Gastroesophageal sphincter (tissue), 4 donors: ENCODE results near the gene ZNF354C. TPM values are rescaled to one million over a fixed set of nuclear protein-coding genes. Genes with fewer than 3 reads are reported as not detected.

Experiments
- ATAC-seq: fragments of 150-250 bp; one replicate; pipeline ENCODE4 v1.9.1; 2016; ENCODE audit warnings: mild to moderate bottlenecking, moderate library complexity
- H3K27ac ChIP-seq, 4 donors: fragments of 200-600 bp; sonication (generic) in 3 of 4; 1 replicate in 3 of 4; 2 replicates in 1 of 4; pipeline ENCODE4 v1.5.1; 2016 to 2019
- H3K27me3 ChIP-seq: fragments of 200-600 bp; sonication (generic); one replicate; pipeline ENCODE4 v1.5.1; 2019
- H3K36me3 ChIP-seq, 2 donors: fragments of 200-600 bp; sonication (generic); one replicate each; pipeline ENCODE4 v1.5.1; 2019; ENCODE audit warnings: control low read depth in 1 of 2
- H3K4me1 ChIP-seq, 3 donors: fragments of 200-600 bp; sonication (generic); 1 replicate in 2 of 3; 2 replicates in 1 of 3; pipeline ENCODE4 v1.5.1; 2016 to 2019; ENCODE audit warnings: control low read depth in 2 of 3
- H3K4me3 ChIP-seq, 2 donors: fragments of 200-600 bp; sonication (generic); one replicate each; pipeline ENCODE4 v1.5.1; 2019; ENCODE audit warnings: mild to moderate bottlenecking in 1 of 2, moderate library complexity in 1 of 2
- H3K9me3 ChIP-seq, 3 donors: fragments of 200-600 bp; sonication (generic); one replicate each; pipeline ENCODE4 v1.5.1; 2017 to 2019; ENCODE audit warnings: control low read depth in 2 of 3
- EP300 ChIP-seq: sonication (generic); formaldehyde crosslinking; IDR thresholded peaks from one replicate; pipeline ENCODE4 v1.6.1; 2017; ENCODE audit warnings: antibody characterized with exemption, mild to moderate bottlenecking
- POLR2A ChIP-seq, 2 donors: fragments of 450-650 bp; IDR thresholded peaks; one replicate each; pipeline ENCODE4 v1.6.1; 2017; ENCODE audit warnings: antibody characterized with exemption in 2 of 2, mild to moderate bottlenecking in 2 of 2, moderate library complexity in 1 of 2
- POLR2AphosphoS5 ChIP-seq: sonication (generic); formaldehyde crosslinking; IDR thresholded peaks from one replicate; pipeline ENCODE4 v1.6.1; 2017; ENCODE audit warnings: antibody characterized with exemption
- WGBS, 2 donors: methylation state at CpG; one replicate each; pipeline ENCODE4 v1.1.5; 2018; ENCODE audit warnings: low coverage in 1 of 2; 5-methylcytosine and 5-hydroxymethylcytosine counted together
- total RNA-seq, 4 donors: library from RNA; depleted of rRNA; stranded (reverse); fragments of >200 nt; gene quantifications; one replicate each; pipeline ENCODE4 v1.1.0, GENCODE V29; 2016
- TF ChIP-seq, protein P1 (sequence below), 4 experiments: fragments of 200-600 bp in 2 of 4; fragments of 450-650 bp in 2 of 4; sonication (generic) in 1 of 4; IDR thresholded peaks; one replicate each; pipeline ENCODE4 v1.5.1; 2017 to 2019; ENCODE audit warnings: antibody characterized with exemption in 4 of 4, mild to moderate bottlenecking in 2 of 4, moderate library complexity in 2 of 4

ZNF354C gene
- total RNA-seq, 4 donors from 2014 or later, result 5.3 to 14.8 (median 6.9) TPM

- Histone ChIP-seq H3K9me3 (peaks cover 0 to 79% (median 2%) of the 10 kb centered on the region in 3 donors), H3K27ac (no peak overlapping the region), H3K4me1 (no peaks in the 10 kb centered on the region), H3K36me3 (peaks cover 0 to 19% of the 10 kb centered on the region in 2 donors), H3K4me3 (no peak overlapping the region), H3K27me3 (no peaks in the 10 kb centered on the region)
- TF ChIP-seq EP300 (no peak), POLR2AphosphoS5 (no peak), POLR2A (IDR thresholded peaks at IDR 0.05) (no peak)
- TF ChIP-seq, protein P1, sequence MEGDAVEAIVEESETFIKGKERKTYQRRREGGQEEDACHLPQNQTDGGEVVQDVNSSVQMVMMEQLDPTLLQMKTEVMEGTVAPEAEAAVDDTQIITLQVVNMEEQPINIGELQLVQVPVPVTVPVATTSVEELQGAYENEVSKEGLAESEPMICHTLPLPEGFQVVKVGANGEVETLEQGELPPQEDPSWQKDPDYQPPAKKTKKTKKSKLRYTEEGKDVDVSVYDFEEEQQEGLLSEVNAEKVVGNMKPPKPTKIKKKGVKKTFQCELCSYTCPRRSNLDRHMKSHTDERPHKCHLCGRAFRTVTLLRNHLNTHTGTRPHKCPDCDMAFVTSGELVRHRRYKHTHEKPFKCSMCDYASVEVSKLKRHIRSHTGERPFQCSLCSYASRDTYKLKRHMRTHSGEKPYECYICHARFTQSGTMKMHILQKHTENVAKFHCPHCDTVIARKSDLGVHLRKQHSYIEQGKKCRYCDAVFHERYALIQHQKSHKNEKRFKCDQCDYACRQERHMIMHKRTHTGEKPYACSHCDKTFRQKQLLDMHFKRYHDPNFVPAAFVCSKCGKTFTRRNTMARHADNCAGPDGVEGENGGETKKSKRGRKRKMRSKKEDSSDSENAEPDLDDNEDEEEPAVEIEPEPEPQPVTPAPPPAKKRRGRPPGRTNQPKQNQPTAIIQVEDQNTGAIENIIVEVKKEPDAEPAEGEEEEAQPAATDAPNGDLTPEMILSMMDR (IDR thresholded peaks at IDR 0.05), result no peak
- 94 to 95% methylated on average over 7 of the region's 7 CpGs for WGBS, 2 donors
- no peak for ATAC-seq
Measured at GRCh38 chr5:179114756-179115155, 54.6 kb downstream of the ZNF354C start.

DNA sequence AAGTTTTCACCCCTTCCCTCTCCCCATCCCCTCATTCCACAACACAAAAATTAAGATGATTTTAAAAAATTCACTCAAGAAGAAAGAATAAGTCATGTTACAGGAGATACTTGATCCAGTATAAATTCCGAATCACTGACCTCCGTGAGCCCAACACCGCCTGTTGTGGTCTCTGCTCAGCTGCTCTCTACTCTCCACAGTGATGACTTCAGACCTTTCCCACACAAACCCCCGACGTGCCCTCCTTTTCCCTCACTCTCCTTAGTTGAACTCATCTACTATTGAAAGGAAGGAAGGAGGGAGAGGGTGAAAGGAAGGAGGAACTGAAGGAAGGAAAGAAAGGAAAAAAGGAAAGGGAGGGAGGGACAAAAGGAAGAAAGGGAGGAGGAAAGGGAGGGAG lies 55.1 kb downstream of the ZNF354C start:
- Histone ChIP-seq H3K36me3 (peaks cover 0 to 19% of the 10 kb centered on the region in 2 donors), H3K4me3 (no peak overlapping the region), H3K27ac (no peak overlapping the region), H3K9me3 (peaks cover 0 to 76% (median 2%) of the 10 kb centered on the region in 3 donors), H3K27me3 (no peaks in the 10 kb centered on the region), H3K4me1 (no peaks in the 10 kb centered on the region)
- TF ChIP-seq EP300, result no peak
- no peak for TF ChIP-seq POLR2AphosphoS5
- no peak for ATAC-seq
- WGBS, 2 donors, result 63% methylated on average over 2 of the region's 5 CpGs; no CpG with 5 or more reads in 1 of the 2 donors

GRCh38 chr5:179115845-179116524 lies 55.8 kb downstream of the ZNF354C start:
- no peaks in the 10 kb centered on the region for H3K27me3 ChIP-seq
- peaks cover 0 to 76% (median 2%) of the 10 kb centered on the region in 3 donors for H3K9me3 ChIP-seq
- ATAC-seq, result no peak
- WGBS, 2 donors, result 84 to 91% methylated on average over 6 to 7 of the region's 9 CpGs
- H3K27ac ChIP-seq, result no peak overlapping the region
- TF ChIP-seq EP300, result no peak
- H3K4me1 ChIP-seq, result no peaks in the 10 kb centered on the region
- H3K4me3 ChIP-seq, result no peak overlapping the region
- peaks cover 0 to 20% of the 10 kb centered on the region in 2 donors for H3K36me3 ChIP-seq

DNA sequence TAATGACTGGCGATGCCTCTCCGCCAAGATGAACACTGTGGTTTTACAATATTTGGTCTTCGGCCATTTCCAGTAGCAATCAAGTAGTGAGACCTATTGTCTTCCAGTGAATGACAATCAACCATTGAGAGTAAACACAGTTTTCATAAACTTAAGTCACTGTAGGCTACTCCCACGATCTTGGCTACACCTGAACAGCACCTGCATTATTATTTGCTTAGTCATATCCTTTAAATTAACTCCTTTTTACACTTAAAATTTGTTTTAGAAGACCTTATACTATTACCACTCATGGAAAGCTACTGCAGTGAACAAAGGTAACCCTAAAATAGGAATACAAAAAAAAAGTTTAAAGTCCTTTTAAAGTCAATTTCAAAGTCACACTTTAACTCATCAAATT lies 58.2 kb downstream of the ZNF354C start:
- Histone ChIP-seq H3K4me1 (no peaks in the 10 kb centered on the region), H3K9me3 (peaks cover 0 to 68% (median 2%) of the 10 kb centered on the region in 3 donors), H3K27ac (no peak overlapping the region), H3K4me3 (no peak overlapping the region), H3K36me3 (peaks cover 0 to 34% of the 10 kb centered on the region in 2 donors), H3K27me3 (no peaks in the 10 kb centered on the region)
- ATAC-seq, result no peak
- WGBS, 2 donors, result 70 to 86% methylated on average over 1 to 4 of the region's 4 CpGs
- TF ChIP-seq POLR2A (IDR thresholded peaks at IDR 0.05), result no peak
- TF ChIP-seq, protein P1 (IDR thresholded peaks at IDR 0.05), result no peak
- no peak for TF ChIP-seq EP300
- TF ChIP-seq POLR2AphosphoS5, result no peak

GRCh38 chr5:179118756-179119414 lies 58.7 kb downstream of the ZNF354C start:
- Histone ChIP-seq H3K4me1 (no peaks in the 10 kb centered on the region), H3K4me3 (no peak overlapping the region), H3K27ac (no peak overlapping the region), H3K27me3 (no peaks in the 10 kb centered on the region), H3K36me3 (peaks cover 0 to 30% of the 10 kb centered on the region in 2 donors), H3K9me3 (peaks cover 0 to 63% (median 2%) of the 10 kb centered on the region in 3 donors)
- no peak for ATAC-seq
- 81 to 85% methylated on average over 4 to 9 of the region's 10 CpGs for WGBS, 2 donors
- TF ChIP-seq POLR2A (IDR thresholded peaks at IDR 0.05), result no peak
- no peak for TF ChIP-seq EP300
- no peak for TF ChIP-seq POLR2AphosphoS5
- TF ChIP-seq, protein P1 (IDR thresholded peaks at IDR 0.05), result no peak
